Activated B cell treated with CpG ODN at 0.5 μM for 24 hours (primary cell): ENCODE results near the gene DLGAP4. TPM values are rescaled to one million over a fixed set of nuclear protein-coding genes. Genes with fewer than 3 reads are reported as not detected.

ENCODE experiments used
- ATAC-seq: fragments of 200-7000 bp; cut with Tn5 transposase; one replicate; pipeline ENCODE4 v1.10.0; 2021; ENCODE audit warnings: low read depth, mild to moderate bottlenecking, moderate library complexity
- CTCF ChIA-PET: fragments of 350-600 bp; sonication (Branson Sonifier 250); formaldehyde crosslinking; loops from one replicate; lab custom pipeline; 2021; ENCODE audit warnings: antibody characterized with exemption; lab: Charles Lee
- POLR2A ChIA-PET: fragments of 350-600 bp; sonication (Branson Sonifier 250); formaldehyde crosslinking; loops from one replicate; lab custom pipeline; 2021; ENCODE audit warnings: antibody characterized with exemption; lab: Charles Lee
- DNase-seq: peaks from one replicate; pipeline ENCODE4 v3.0.0; 2022
- H3K27ac Mint-ChIP-seq: one replicate; pipeline ENCODE4 v1.8.0; 2020; ENCODE audit warnings: mixed read lengths
- H3K27me3 Mint-ChIP-seq: one replicate; pipeline ENCODE4 v1.8.0; 2021; ENCODE audit warnings: mixed read lengths
- H3K36me3 Mint-ChIP-seq: one replicate; pipeline ENCODE4 v1.8.0; 2021; ENCODE audit warnings: low read depth, mixed read lengths
- H3K4me1 Mint-ChIP-seq: one replicate; pipeline ENCODE4 v1.8.0; 2021; ENCODE audit warnings: mixed read lengths
- H3K4me3 Mint-ChIP-seq: one replicate; pipeline ENCODE4 v1.8.0; 2020; ENCODE audit warnings: mild to moderate bottlenecking, mixed read lengths
- H3K9me3 Mint-ChIP-seq: one replicate; pipeline ENCODE4 v1.8.0; 2020; ENCODE audit warnings: mixed read lengths
- CTCF ChIP-seq: fragments of 200-600 bp; IDR thresholded peaks from one replicate; pipeline ENCODE4 v1.8.0; 2022; ENCODE audit warnings: antibody characterized with exemption, mild to moderate bottlenecking
- intact Hi-C: fragments of 100-400 bp; cut with micrococcal nuclease; formaldehyde crosslinking; loops from one replicate; pipeline ENCODE4 v1.15.1; 2024
- total RNA-seq: library from RNA; stranded (reverse); gene quantifications from 2 replicates; pipeline ENCODE4 v1.2.3, GENCODE V29; 2022

Gene DLGAP4
- total RNA-seq, 1 donor from 2014 or later: 38.7 TPM

- TF ChIP-seq CTCF: no peak
- DNase-seq (no peak), ATAC-seq (no peak)
- Mint-ChIP-seq H3K27ac (no peak overlapping the region), H3K4me3 (no peak overlapping the region), H3K36me3 (no peaks in the 10 kb centered on the region), H3K4me1 (no peaks in the 10 kb centered on the region), H3K27me3 (peaks cover 25% of the 10 kb centered on the region), H3K9me3 (no peaks in the 10 kb centered on the region)
- CTCF ChIA-PET: no interaction called here
- intact Hi-C loops: no loop called here
- POLR2A ChIA-PET: no interaction called here
Observed at GRCh38 chr20:36275441-36276189, 30.5 kb upstream of the DLGAP4 start.

- ChIA-PET CTCF (no interaction called here), POLR2A (no interaction called here)
- ATAC-seq: no peak
- intact Hi-C loops: no loop called here
- no peak for DNase-seq
- Mint-ChIP-seq H3K27ac (no peak overlapping the region), H3K4me1 (no peaks in the 10 kb centered on the region), H3K9me3 (no peaks in the 10 kb centered on the region), H3K4me3 (no peak overlapping the region), H3K27me3 (peaks cover 24% of the 10 kb centered on the region), H3K36me3 (no peaks in the 10 kb centered on the region)
- TF ChIP-seq CTCF: no peak
Observed at GRCh38 chr20:36277546-36277945, 28.6 kb upstream of the DLGAP4 start.

- Mint-ChIP-seq H3K27me3 (peaks cover 23% of the 10 kb centered on the region), H3K4me1 (no peaks in the 10 kb centered on the region), H3K27ac (no peak overlapping the region), H3K36me3 (no peaks in the 10 kb centered on the region), H3K9me3 (peaks cover 3% of the 10 kb centered on the region), H3K4me3 (no peak overlapping the region)
- ATAC-seq (no peak), DNase-seq (no peak)
- no peak for TF ChIP-seq CTCF
- CTCF ChIA-PET: interaction anchor here (0.7 kb wide), 1 partner anchor 10 kb away, joined by 6 read pairs; no protein-coding TSS in a partner anchor
- POLR2A ChIA-PET: no interaction called here
- intact Hi-C loops: no loop called here
Observed at GRCh38 chr20:36279362-36279761, 26.8 kb upstream of the DLGAP4 start.

- ChIA-PET CTCF (interaction anchor here (0.7 kb wide), 1 partner anchor 11 kb away, joined by 6 read pairs; no protein-coding TSS in a partner anchor), POLR2A (no interaction called here)
- Mint-ChIP-seq H3K9me3 (peaks cover 3% of the 10 kb centered on the region), H3K27ac (no peak overlapping the region), H3K36me3 (no peaks in the 10 kb centered on the region), H3K4me3 (no peak overlapping the region), H3K27me3 (peaks cover 26% of the 10 kb centered on the region), H3K4me1 (no peaks in the 10 kb centered on the region)
- TF ChIP-seq CTCF: no peak
- intact Hi-C loops: no loop called here
- no peak for ATAC-seq
- DNase-seq: no peak
Observed at GRCh38 chr20:36279776-36280175, 26.4 kb upstream of the DLGAP4 start.

- ATAC-seq (no peak), DNase-seq (no peak)
- Mint-ChIP-seq H3K36me3 (no peaks in the 10 kb centered on the region), H3K4me3 (no peak overlapping the region), H3K27me3 (peaks cover 28% of the 10 kb centered on the region), H3K4me1 (no peaks in the 10 kb centered on the region), H3K27ac (no peak overlapping the region), H3K9me3 (peaks cover 3% of the 10 kb centered on the region)
- POLR2A ChIA-PET: no interaction called here
- TF ChIP-seq CTCF: no peak
- CTCF ChIA-PET: interaction anchor here (0.6 kb wide), 1 partner anchor 46 kb away, joined by 3 read pairs; no protein-coding TSS in a partner anchor
- intact Hi-C loops: no loop called here
Observed at GRCh38 chr20:36281785-36282380, 24.3 kb upstream of the DLGAP4 start.
